BE2C (cell line): ENCODE data around the gene REST.
"Not testable (repeated sequence)": the region's sequence is repeated elsewhere in the genome, so short reads cannot be mapped to it uniquely, and the experiment has no call there.

Experiments used
- DNase-seq: peaks from one replicate; pipeline ENCODE4 v3.0.0-alpha.2; 2020
- H3K27me3 ChIP-seq: fragments of 250-450 bp; sonication (Bioruptor Pico); 2 replicates; pipeline ENCODE4 v1.5.1; 2020; ENCODE audit warnings: mild to moderate bottlenecking
- H3K36me3 ChIP-seq: fragments of 250-450 bp; sonication (Bioruptor Pico); 2 replicates; pipeline ENCODE4 v1.5.1; 2020; ENCODE audit warnings: mild to moderate bottlenecking
- H3K4me1 ChIP-seq: fragments of 250-450 bp; sonication (Bioruptor Pico); 2 replicates; pipeline ENCODE4 v1.5.1; 2020
- H3K4me3 ChIP-seq: 2 replicates; pipeline ENCODE4 v1.5.1; 2011; ENCODE audit warnings: low read depth, low read length
- H3K9me3 ChIP-seq: fragments of 250-450 bp; sonication (Bioruptor Pico); 2 replicates; pipeline ENCODE4 v1.5.1; 2020
- TF ChIP-seq, protein P1 (sequence below): IDR thresholded peaks from 2 replicates; pipeline ENCODE4 v1.5.1; 2012; ENCODE audit warnings: mild to moderate bottlenecking, low read depth, low read length

Gene REST

DNA sequence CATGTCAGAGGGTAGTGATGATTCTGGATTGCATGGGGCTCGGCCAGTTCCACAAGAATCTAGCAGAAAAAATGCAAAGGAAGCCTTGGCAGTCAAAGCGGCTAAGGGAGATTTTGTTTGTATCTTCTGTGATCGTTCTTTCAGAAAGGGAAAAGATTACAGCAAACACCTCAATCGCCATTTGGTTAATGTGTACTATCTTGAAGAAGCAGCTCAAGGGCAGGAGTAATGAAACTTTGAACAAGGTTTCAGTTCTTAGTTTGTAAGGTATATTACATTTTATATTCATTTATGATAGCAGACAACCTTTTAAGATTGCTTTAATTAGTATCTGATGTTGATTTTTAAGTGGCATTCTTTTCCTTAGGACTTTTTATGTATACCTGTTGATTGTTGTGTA lies 24.2 kb downstream of the REST start:
- no peaks in the 10 kb centered on the region for H3K9me3 ChIP-seq
- no peaks in the 10 kb centered on the region for H3K4me1 ChIP-seq
- H3K36me3 ChIP-seq = no peaks in the 10 kb centered on the region
- TF ChIP-seq, protein P1, sequence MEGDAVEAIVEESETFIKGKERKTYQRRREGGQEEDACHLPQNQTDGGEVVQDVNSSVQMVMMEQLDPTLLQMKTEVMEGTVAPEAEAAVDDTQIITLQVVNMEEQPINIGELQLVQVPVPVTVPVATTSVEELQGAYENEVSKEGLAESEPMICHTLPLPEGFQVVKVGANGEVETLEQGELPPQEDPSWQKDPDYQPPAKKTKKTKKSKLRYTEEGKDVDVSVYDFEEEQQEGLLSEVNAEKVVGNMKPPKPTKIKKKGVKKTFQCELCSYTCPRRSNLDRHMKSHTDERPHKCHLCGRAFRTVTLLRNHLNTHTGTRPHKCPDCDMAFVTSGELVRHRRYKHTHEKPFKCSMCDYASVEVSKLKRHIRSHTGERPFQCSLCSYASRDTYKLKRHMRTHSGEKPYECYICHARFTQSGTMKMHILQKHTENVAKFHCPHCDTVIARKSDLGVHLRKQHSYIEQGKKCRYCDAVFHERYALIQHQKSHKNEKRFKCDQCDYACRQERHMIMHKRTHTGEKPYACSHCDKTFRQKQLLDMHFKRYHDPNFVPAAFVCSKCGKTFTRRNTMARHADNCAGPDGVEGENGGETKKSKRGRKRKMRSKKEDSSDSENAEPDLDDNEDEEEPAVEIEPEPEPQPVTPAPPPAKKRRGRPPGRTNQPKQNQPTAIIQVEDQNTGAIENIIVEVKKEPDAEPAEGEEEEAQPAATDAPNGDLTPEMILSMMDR = no peak
- no peak for DNase-seq
- no peak overlapping the region for H3K4me3 ChIP-seq
- peaks cover 2% of the 10 kb centered on the region; the same call in 1 of the 2 replicates for H3K27me3 ChIP-seq

DNA sequence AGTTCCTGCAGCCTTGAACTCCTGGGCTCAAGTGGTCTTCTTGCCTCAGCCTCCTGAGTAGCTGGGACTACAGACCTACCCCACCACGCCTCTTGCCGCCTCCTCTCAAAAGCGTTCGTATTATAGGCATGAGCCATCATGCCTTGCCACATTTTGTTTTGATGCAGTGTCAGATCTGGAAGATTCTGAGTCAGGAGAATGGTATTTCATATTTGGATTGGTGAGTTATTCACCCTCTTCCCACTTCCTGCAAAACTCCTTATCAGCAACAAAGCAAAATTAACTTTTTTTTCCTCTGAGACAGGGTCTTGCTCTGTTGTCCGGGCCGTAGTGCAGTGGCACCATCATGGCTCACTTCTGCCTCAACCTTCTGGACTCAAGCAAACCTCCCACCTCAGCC lies 29.6 kb downstream of the REST start:
- H3K9me3 ChIP-seq = no peaks in the 10 kb centered on the region
- H3K4me3 ChIP-seq = no peak overlapping the region
- no peaks in the 10 kb centered on the region for H3K4me1 ChIP-seq
- TF ChIP-seq, protein P1 = no peak
- no peaks in the 10 kb centered on the region for H3K36me3 ChIP-seq
- H3K27me3 ChIP-seq = peaks cover 4% of the 10 kb centered on the region; the same call in 1 of the 2 replicates
- no peak for DNase-seq

DNA sequence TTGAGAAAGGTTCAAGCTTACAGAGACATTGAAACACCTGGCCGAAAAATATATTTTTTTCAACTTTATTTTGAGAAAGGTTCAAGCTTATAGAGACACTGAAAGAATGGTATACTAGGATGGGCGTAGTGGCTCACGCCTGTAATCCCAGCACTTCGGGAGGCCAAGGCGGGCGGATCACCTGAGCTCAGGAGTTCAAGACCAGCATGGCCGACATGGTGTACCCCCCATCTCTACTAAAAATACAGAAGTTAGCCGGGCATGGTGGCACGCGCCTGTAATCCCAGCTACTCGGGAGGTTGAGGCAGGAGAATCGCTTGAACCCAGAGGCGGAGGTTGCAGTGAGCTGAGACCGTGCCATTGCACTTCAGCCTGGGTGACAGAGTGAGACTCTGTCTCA lies 32.1 kb downstream of the REST start:
- not testable (repeated sequence) for H3K27me3 ChIP-seq, H3K4me3 ChIP-seq, H3K4me1 ChIP-seq, H3K9me3 ChIP-seq, DNase-seq, H3K36me3 ChIP-seq

DNA sequence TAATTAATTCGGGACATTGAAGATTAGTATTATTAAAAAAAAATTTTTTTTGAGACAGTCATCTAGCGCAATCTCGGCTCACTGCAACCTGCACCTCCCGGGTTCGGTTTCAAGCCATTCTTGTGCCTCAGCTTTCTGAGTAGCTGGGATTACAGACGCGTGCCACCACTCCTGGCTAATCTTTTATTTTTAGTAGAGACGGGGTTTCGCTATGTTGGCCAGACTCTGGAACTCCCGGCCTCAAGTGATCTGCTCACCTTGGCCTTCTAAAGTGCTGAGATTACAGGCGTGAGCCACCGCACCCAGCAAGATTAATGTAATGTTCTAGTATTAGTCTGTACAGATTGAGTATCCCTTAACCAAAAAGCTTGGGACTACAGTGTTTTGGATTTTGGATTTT lies 32.7 kb downstream of the REST start:
- H3K4me3 ChIP-seq = no peak overlapping the region
- no peak for DNase-seq
- TF ChIP-seq, protein P1 = no peak

DNA sequence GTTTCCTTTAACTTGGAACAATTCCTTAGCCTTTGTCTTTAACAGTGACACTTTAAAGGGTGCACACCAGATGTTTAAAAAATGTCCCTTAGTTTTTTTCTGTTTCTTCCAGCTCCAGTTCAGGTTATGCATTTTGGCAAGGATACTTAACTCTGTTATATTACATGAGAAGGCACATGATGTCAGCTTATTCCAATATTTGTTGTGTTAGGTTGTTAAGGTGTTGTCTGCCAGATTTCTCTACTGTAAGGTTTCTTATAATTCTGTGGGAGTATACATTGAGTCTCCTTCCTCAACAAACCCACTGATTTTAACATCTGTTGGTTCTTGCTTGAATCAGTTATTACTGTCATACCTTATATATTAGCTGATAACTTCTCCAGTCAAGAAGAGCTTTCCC lies 33.3 kb downstream of the REST start:
- Histone ChIP-seq H3K4me3 (no peak overlapping the region), H3K27me3 (0 out of 2 replicates have a peak, but pooled peaks cover 4% of the 10 kb centered on the region), H3K36me3 (no peaks in the 10 kb centered on the region), H3K9me3 (no peaks in the 10 kb centered on the region), H3K4me1 (no peaks in the 10 kb centered on the region)
- DNase-seq = no peak
- TF ChIP-seq, protein P1 = no peak

More for the DNA sequence above, 32.7 kb downstream of the REST start:
- Histone ChIP-seq H3K4me1 (no peaks in the 10 kb centered on the region), H3K27me3 (0 out of 2 replicates have a peak, but pooled peaks cover 4% of the 10 kb centered on the region), H3K9me3 (no peaks in the 10 kb centered on the region), H3K36me3 (no peaks in the 10 kb centered on the region)

DNA sequence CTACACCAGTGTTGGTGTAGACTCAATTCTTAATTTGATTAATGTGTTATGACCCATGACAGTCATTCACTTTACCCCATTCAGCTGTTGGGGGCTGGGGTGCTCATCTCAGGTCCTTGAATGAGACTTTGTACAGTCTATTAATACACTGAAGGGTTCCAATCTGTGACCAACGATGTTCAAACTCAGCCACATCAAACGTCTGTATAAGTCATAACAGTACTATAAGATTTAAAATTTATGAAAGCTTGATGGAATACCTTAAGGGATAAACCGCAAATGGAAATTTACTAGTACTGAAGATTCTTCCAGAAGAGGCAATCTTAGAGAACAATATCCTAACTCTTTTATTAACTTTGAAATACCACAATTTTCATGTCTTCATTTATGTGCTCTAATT lies 33.7 kb downstream of the REST start:
- no peaks in the 10 kb centered on the region for H3K9me3 ChIP-seq
- H3K27me3 ChIP-seq = 0 out of 2 replicates have a peak, but pooled peaks cover 4% of the 10 kb centered on the region
- no peak for DNase-seq
- TF ChIP-seq, protein P1 = no peak
- H3K4me1 ChIP-seq = no peaks in the 10 kb centered on the region
- no peaks in the 10 kb centered on the region for H3K36me3 ChIP-seq
- no peak overlapping the region for H3K4me3 ChIP-seq
